Gastroesophageal sphincter (tissue), 3 donors: ENCODE measurements around the gene CAMKK1.

Experiments used
- CTCF ChIP-seq, 4 experiments: fragments of 200-600 bp in 2 of 4; fragments of 450-650 bp in 2 of 4; sonication (generic) in 1 of 4; IDR thresholded peaks; one replicate each; pipeline ENCODE4 v1.5.1; 2017 to 2019; ENCODE audit warnings: antibody characterized with exemption in 4 of 4, mild to moderate bottlenecking in 2 of 4, moderate library complexity in 2 of 4
- POLR2A ChIP-seq, 2 donors: fragments of 450-650 bp; IDR thresholded peaks; one replicate each; pipeline ENCODE4 v1.6.1; 2017; ENCODE audit warnings: antibody characterized with exemption in 2 of 2, mild to moderate bottlenecking in 2 of 2, moderate library complexity in 1 of 2
- POLR2AphosphoS5 ChIP-seq: sonication (generic); formaldehyde crosslinking; IDR thresholded peaks from one replicate; pipeline ENCODE4 v1.6.1; 2017; ENCODE audit warnings: antibody characterized with exemption

- no peak for TF ChIP-seq CTCF (IDR thresholded peaks at IDR 0.05)
- no peak for TF ChIP-seq POLR2AphosphoS5
- no peak for TF ChIP-seq POLR2A (IDR thresholded peaks at IDR 0.05)
Measured at GRCh38 chr17:3915581-3915994, 22.7 kb upstream of the CAMKK1 start.
